Measurements from ENCODE around the gene BTBD8.
"Not testable (repeated sequence)": the region's sequence is repeated elsewhere in the genome, so short reads cannot be mapped to it uniquely, and the experiment has no call there.

Gene BTBD8

GRCh38 chr1:92080128-92080985, at the start of gene BTBD8:
Gene BTBD8, plus strand, starts transcription at chr1:92080345. Its CDS starts 227 bp downstream, at chr1:92080572.
- DNase-seq (ENCODE audit: low read depth), result peak; percentile 76

DNA sequence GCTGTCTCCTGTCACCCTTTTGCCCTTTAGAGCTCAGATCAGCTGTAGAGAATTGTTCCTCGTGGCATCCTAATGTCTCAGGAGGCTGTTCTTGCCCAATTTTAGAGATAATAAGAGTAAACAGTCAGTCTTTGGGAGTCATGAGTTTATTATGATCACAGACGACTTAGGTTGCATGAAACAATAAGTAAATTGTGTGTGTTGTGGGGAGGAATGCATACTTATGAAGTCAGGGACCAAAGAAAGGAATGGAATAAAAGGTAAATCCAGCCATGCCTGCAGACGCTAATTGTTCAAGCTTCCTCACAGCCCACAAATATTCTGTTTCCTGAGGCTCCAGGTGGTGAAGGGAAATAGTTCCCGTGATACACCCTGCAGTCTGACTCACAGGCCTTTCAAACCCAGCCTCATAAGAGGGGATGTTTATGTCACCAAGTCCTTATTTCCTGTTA, 49.5 kb upstream of the BTBD8 start:
- no peak for DNase-seq (ENCODE audit: low read depth)

GRCh38 chr1:92031281-92032110, 48.6 kb upstream of the BTBD8 start:
- no peak for DNase-seq (ENCODE audit: low read depth)

GRCh38 chr1:92037400-92037799, 42.7 kb upstream of the BTBD8 start:
- no peak for DNase-seq (ENCODE audit: low read depth)

- no peak for DNase-seq (ENCODE audit: low read depth)
These were observed 41.3 kb upstream of the BTBD8 start for GRCh38 chr1:92038695-92039346.

DNA sequence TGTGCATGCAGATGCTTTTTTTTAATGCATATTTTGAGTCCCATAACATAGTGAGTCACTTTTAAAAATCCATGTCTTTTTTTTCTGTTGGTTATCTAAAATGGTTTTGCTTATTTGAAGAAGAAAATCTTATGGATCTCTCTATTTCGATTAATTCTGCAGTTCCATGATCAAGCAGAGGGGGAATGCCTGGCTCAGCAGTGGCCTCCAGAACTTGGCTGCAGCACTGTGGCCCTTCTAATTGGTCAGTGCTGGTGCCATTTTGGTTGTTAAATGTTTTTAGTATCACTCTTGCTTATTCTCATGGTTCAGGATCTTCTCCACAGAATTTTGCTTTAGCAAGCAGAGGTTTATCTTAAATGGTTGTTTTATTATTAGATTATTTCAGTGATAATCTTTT, 39.2 kb upstream of the BTBD8 start:
- no peak for DNase-seq (ENCODE audit: low read depth)

DNA sequence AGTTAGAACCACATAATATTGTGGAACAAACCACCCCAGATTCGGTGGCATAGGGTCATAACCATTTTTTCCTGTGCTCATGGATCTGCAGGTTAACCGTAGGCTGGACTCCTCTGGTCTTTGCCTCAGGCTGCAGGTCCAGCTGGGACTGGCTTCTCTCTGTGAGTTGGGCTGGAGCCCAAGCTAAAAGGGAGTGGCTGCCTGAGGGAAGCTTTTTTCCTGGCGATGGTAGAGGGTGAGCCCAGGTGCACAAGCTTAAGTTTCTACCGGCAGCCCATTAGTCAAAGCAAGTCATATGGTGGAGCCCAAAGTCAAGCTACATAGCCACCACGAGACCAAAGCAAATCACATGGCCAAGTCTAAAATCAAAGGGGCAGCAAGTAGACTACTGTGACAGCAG, 36.5 kb upstream of the BTBD8 start:
- DNase-seq (ENCODE audit: low read depth), result no peak

GRCh38 chr1:92045766-92046495, 34.2 kb upstream of the BTBD8 start:
- DNase-seq (ENCODE audit: low read depth), result no peak

GRCh38 chr1:92051948-92052347, 28.2 kb upstream of the BTBD8 start:
- DNase-seq (ENCODE audit: low read depth), result no peak

- DNase-seq (ENCODE audit: low read depth), result no peak
These were observed 15.1 kb upstream of the BTBD8 start for GRCh38 chr1:92065042-92065441.

GRCh38 chr1:92066321-92066720, 13.8 kb upstream of the BTBD8 start:
- DNase-seq (ENCODE audit: low read depth), result no peak

DNA sequence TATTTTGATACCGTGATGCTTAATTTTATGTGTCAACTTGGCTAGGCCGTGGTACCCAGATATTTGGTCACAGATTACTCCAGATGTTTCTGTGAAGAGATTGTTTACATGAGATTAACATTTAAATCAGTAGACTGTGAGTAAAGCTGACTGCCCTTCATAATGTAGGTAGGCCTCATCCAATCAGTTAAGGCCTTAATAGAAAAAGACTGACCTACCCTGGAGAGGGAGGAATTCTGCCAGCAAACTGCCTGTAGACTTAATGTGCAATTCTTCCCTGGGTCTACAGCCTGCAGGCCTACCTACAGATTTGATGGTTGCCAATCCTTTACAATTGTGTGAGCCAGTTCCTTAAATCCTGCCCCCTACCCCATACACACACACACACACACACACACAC, 9.3 kb upstream of the BTBD8 start:
- no peak for DNase-seq (ENCODE audit: low read depth)

- not testable (repeated sequence) for DNase-seq (ENCODE audit: low read depth)
These were observed 5.7 kb upstream of the BTBD8 start for GRCh38 chr1:92074446-92074845.

DNA sequence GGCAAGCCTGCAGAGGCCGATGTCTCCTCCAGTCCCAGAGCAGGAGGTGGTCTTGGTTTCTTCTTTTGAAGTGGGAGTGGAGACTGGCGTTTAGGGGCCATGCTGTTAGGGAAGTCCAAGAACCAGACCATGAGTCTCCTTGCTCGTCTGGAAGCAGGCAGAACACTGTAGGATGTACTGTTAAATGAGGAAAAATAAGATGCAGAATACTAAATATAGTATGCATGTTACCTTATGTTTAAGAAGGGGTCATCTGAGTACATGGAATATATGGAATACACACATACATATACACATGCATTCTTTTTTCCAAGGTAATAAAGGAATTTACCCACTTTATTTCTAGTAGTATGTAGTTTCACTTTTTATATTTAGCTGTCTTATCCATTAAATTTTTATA, 4.8 kb upstream of the BTBD8 start, which contains the start of gene SETSIP:
Gene SETSIP, minus strand, starts transcription at position 101 of the 400 bp plus-strand sequence. Its CDS starts 0 bp downstream, at position 101.
- DNase-seq (ENCODE audit: low read depth), result no peak

- no peak for DNase-seq (ENCODE audit: low read depth)
These were observed 3.8 kb upstream of the BTBD8 start for GRCh38 chr1:92076363-92076762.

- not testable (repeated sequence) for DNase-seq (ENCODE audit: low read depth)
These were observed 2.1 kb upstream of the BTBD8 start for GRCh38 chr1:92078077-92078476.

DNA sequence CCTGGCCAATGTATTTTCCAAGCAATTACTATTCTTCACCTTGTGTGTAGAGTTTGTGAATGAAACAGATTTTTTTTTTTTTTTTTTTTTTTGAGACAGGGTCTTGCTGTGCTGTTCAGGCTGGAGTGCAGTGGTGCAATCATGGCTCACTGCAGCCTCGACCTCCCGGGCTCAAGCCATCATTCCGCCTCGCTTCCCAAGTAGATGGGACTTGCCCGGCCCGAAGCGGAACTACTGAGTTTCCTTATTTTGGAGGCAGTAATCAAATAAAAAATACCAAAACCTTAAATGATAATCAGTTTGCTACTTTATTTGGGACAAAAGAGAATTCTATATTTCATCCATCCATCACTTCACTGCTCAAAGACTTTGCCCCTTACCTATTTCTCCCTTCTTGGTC, 704 bp upstream of the BTBD8 start:
- DNase-seq (ENCODE audit: low read depth), result no peak

DNA sequence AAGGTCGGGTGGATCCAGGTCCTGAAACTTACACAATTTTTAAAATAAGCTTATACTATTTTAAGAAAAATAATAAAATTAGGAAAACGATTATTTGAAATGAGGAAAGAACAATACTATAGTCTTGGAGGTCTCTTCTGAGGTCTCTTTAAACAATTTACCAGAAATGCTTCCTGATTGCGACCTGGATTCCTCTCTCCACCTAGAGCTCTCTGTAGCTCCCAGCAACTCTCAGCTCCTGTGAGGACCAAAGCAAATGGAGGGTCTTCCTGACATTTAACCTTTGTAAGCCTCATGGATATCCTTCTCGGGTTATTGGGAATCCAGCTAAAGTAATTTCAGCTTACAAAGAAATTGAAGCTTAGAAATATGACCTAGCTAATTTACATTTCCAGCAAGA, 886 bp downstream of the BTBD8 start:
- no peak for DNase-seq (ENCODE audit: low read depth)

DNA sequence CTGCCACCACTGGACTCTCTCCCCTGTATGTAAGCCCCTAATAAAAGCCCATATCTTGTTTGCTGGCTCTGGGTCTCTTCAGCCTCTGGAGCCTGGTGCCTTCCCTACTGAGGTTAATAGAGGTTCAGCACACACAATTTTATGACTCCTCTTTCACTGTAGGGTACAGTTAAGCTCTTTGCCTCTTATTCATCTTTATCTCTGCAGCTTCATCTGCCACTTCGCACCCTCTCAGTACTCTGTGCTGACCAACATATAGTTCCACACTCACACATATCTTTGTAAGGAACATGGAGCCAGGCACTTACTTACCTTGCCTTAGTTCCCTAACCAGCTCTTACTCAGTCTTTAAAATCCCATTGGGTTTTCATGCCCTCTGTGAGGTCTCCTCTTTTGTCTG, 4.5 kb downstream of the BTBD8 start:
- no peak for DNase-seq (ENCODE audit: low read depth)

GRCh38 chr1:92085727-92086126, 5.6 kb downstream of the BTBD8 start:
- no peak for DNase-seq (ENCODE audit: low read depth)

GRCh38 chr1:92087542-92087941, 7.4 kb downstream of the BTBD8 start:
- DNase-seq (ENCODE audit: low read depth), result no peak

GRCh38 chr1:92091625-92092024, 11.5 kb downstream of the BTBD8 start:
- no peak for DNase-seq (ENCODE audit: low read depth)

Measured in fibroblast of gingiva (primary cell).